Ectodermal cell (in vitro differentiated cells): ENCODE results near the gene ZNF385C.

Experiments
- H3K27ac ChIP-seq: 2 replicates; pipeline ENCODE4 v1.7.0; 2013; ENCODE audit warnings: mild to moderate bottlenecking, low read depth, low read length; ENCODE audit not compliant: insufficient read depth, poor library complexity, severe bottlenecking
- H3K27me3 ChIP-seq: 2 replicates; pipeline ENCODE4 v1.7.0; 2013; ENCODE audit warnings: mild to moderate bottlenecking, low read length; ENCODE audit not compliant: insufficient read depth, control insufficient read depth, poor library complexity, severe bottlenecking
- H3K36me3 ChIP-seq: one replicate; pipeline ENCODE4 v1.7.0; 2013; ENCODE audit warnings: low read length; ENCODE audit not compliant: control insufficient read depth, insufficient read depth
- H3K4me1 ChIP-seq: one replicate; pipeline ENCODE4 v1.7.0; 2013; ENCODE audit warnings: low read length; ENCODE audit not compliant: control insufficient read depth, insufficient read depth
- H3K4me3 ChIP-seq: 2 replicates; pipeline ENCODE4 v1.7.0; 2013; ENCODE audit warnings: low read depth, low read length, control low read depth; ENCODE audit not compliant: insufficient read depth
- H3K9me3 ChIP-seq: 2 replicates; pipeline ENCODE4 v1.7.0; 2013; ENCODE audit warnings: mild to moderate bottlenecking, low read length, moderate library complexity; ENCODE audit not compliant: control insufficient read depth
- WGBS, 2 experiments: methylation state at CpG; one replicate each; pipeline ENCODE4 v1.1.7; 2013; ENCODE audit warnings: missing lambda C conversion rate in 2 of 2; 5-methylcytosine and 5-hydroxymethylcytosine counted together

ZNF385C gene

GRCh38 chr17:42045719-42046118 is 52.6 kb downstream of the ZNF385C start:
- H3K27me3 ChIP-seq, result peaks cover 4% of the 10 kb centered on the region
- WGBS, 2 experiments, result 61 to 75% methylated on average over 1 of the region's 1 CpG
- no peaks in the 10 kb centered on the region for H3K9me3 ChIP-seq
- peaks cover 10% of the 10 kb centered on the region for H3K4me1 ChIP-seq
- H3K4me3 ChIP-seq, result no peak overlapping the region
- H3K27ac ChIP-seq, result no peak overlapping the region
- H3K36me3 ChIP-seq, result no peaks in the 10 kb centered on the region

- no peaks in the 10 kb centered on the region for H3K9me3 ChIP-seq
- no peak overlapping the region for H3K27ac ChIP-seq
- H3K27me3 ChIP-seq, result no peaks in the 10 kb centered on the region
- H3K36me3 ChIP-seq, result no peaks in the 10 kb centered on the region
- peaks cover 11% of the 10 kb centered on the region for H3K4me1 ChIP-seq
- H3K4me3 ChIP-seq, result no peak overlapping the region
- WGBS, 2 experiments, result 92 to 94% methylated on average over 20 of the region's 20 CpGs
Measured at GRCh38 chr17:42042598-42043319, 55.5 kb downstream of the ZNF385C start.

GRCh38 chr17:42041619-42042018 is 56.7 kb downstream of the ZNF385C start:
- H3K4me1 ChIP-seq, result peaks cover 16% of the 10 kb centered on the region
- H3K4me3 ChIP-seq, result no peak overlapping the region
- H3K27me3 ChIP-seq, result no peaks in the 10 kb centered on the region
- H3K36me3 ChIP-seq, result no peaks in the 10 kb centered on the region
- no peak overlapping the region for H3K27ac ChIP-seq
- no peaks in the 10 kb centered on the region for H3K9me3 ChIP-seq

GRCh38 chr17:42040818-42041217 is 57.5 kb downstream of the ZNF385C start:
- Histone ChIP-seq H3K27me3 (no peaks in the 10 kb centered on the region), H3K4me3 (no peak overlapping the region), H3K27ac (no peak overlapping the region), H3K4me1 (peaks cover 14% of the 10 kb centered on the region), H3K9me3 (no peaks in the 10 kb centered on the region), H3K36me3 (no peaks in the 10 kb centered on the region)
- 94 to 95% methylated on average over 10 of the region's 10 CpGs for WGBS, 2 experiments

GRCh38 chr17:42039794-42040763 is 58.2 kb downstream of the ZNF385C start:
- H3K9me3 ChIP-seq, result no peaks in the 10 kb centered on the region
- 96 to 97% methylated on average over 77 of the region's 77 CpGs for WGBS, 2 experiments
- peaks cover 9% of the 10 kb centered on the region for H3K4me1 ChIP-seq
- no peak overlapping the region for H3K4me3 ChIP-seq
- H3K27me3 ChIP-seq, result no peaks in the 10 kb centered on the region
- H3K36me3 ChIP-seq, result no peaks in the 10 kb centered on the region
- no peak overlapping the region for H3K27ac ChIP-seq

GRCh38 chr17:42038221-42038973 is 59.9 kb downstream of the ZNF385C start:
- Histone ChIP-seq H3K9me3 (no peaks in the 10 kb centered on the region), H3K4me3 (no peak overlapping the region), H3K27ac (no peak overlapping the region), H3K36me3 (no peaks in the 10 kb centered on the region), H3K27me3 (no peaks in the 10 kb centered on the region), H3K4me1 (peaks cover 9% of the 10 kb centered on the region)
- WGBS, 2 experiments, result 75 to 83% methylated on average over 5 of the region's 5 CpGs

- Histone ChIP-seq H3K9me3 (no peaks in the 10 kb centered on the region), H3K36me3 (no peaks in the 10 kb centered on the region), H3K27me3 (no peaks in the 10 kb centered on the region), H3K27ac (no peak overlapping the region), H3K4me3 (no peak overlapping the region), H3K4me1 (peaks cover 14% of the 10 kb centered on the region)
- WGBS, 2 experiments, result 58 to 59% methylated on average over 6 of the region's 6 CpGs
Measured at GRCh38 chr17:42034059-42034458, 64.2 kb downstream of the ZNF385C start.

- no peak overlapping the region for H3K4me3 ChIP-seq
- H3K36me3 ChIP-seq, result no peaks in the 10 kb centered on the region
- no peaks in the 10 kb centered on the region for H3K27me3 ChIP-seq
- H3K9me3 ChIP-seq, result no peaks in the 10 kb centered on the region
- H3K4me1 ChIP-seq, result peaks cover 31% of the 10 kb centered on the region
- 78 to 81% methylated on average over 6 of the region's 6 CpGs for WGBS, 2 experiments
- no peak overlapping the region for H3K27ac ChIP-seq
Measured at GRCh38 chr17:42031584-42031983, 66.7 kb downstream of the ZNF385C start.

- H3K9me3 ChIP-seq, result no peaks in the 10 kb centered on the region
- 79 to 80% methylated on average over 7 of the region's 7 CpGs for WGBS, 2 experiments
- no peak overlapping the region for H3K27ac ChIP-seq
- H3K4me3 ChIP-seq, result no peak overlapping the region
- peaks cover 2% of the 10 kb centered on the region for H3K36me3 ChIP-seq
- peaks cover 35% of the 10 kb centered on the region for H3K4me1 ChIP-seq
- no peaks in the 10 kb centered on the region for H3K27me3 ChIP-seq
Measured at GRCh38 chr17:42028791-42029127, 69.5 kb downstream of the ZNF385C start.
